Activated T-cell treated with anti-CD3 and anti-CD28 coated beads, Interleukin-2, amount 50 U/mL, for 24 hours (primary cell): ENCODE results near the gene DNAJB1.
"Not testable (repeated sequence)": the region's sequence is repeated elsewhere in the genome, so short reads cannot be mapped to it uniquely, and the experiment has no call there.

ENCODE experiments used
- DNase-seq: peaks from one replicate; pipeline ENCODE4 v3.0.0-alpha.2; 2020
- H3K27ac Mint-ChIP-seq: 2 replicates; pipeline ENCODE4 v1.8.0; 2020; ENCODE audit warnings: mild to moderate bottlenecking, mixed read lengths
- H3K27me3 Mint-ChIP-seq: 2 replicates; pipeline ENCODE4 v1.8.0; 2020; ENCODE audit warnings: mixed read lengths
- H3K36me3 Mint-ChIP-seq: 2 replicates; pipeline ENCODE4 v1.8.0; 2020; ENCODE audit warnings: low read depth, mixed read lengths
- H3K4me1 Mint-ChIP-seq: 2 replicates; pipeline ENCODE4 v1.8.0; 2020; ENCODE audit warnings: low read depth, mixed read lengths
- H3K4me3 Mint-ChIP-seq: 2 replicates; pipeline ENCODE4 v1.8.0; 2020; ENCODE audit warnings: mild to moderate bottlenecking, moderate library complexity, mixed read lengths
- H3K9me3 Mint-ChIP-seq: 2 replicates; pipeline ENCODE4 v1.8.0; 2020; ENCODE audit warnings: mixed read lengths

Gene DNAJB1

DNA sequence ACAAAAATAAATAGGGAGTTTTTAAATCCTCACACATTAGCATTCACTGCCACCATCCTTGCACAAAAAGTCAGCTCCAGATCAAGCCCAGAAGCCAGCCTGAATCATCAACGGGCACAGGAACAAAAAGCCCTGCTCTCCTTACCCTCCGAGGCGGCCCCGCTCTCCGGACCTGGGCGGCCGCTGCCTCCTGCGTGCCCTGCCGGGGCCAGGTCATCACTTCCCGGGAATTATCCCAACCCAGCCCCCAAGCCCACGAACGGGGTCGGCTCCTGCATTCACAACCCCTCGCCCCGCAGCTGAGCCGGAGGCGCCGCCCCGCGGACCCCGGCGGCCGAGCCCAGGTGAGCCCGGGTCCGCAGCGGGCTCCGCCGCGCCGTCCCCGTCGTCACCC, 754 bp downstream of the DNAJB1 start:
- H3K27me3 Mint-ChIP-seq: no peaks in the 10 kb centered on the region
- peak overlapping the region; percentile 90 for H3K27ac Mint-ChIP-seq
- H3K9me3 Mint-ChIP-seq: no peaks in the 10 kb centered on the region
- peaks cover 53% of the 10 kb centered on the region for H3K36me3 Mint-ChIP-seq
- peak overlapping the region; percentile 88 for H3K4me3 Mint-ChIP-seq
- peaks cover 61% of the 10 kb centered on the region for H3K4me1 Mint-ChIP-seq
- no peak for DNase-seq

DNA sequence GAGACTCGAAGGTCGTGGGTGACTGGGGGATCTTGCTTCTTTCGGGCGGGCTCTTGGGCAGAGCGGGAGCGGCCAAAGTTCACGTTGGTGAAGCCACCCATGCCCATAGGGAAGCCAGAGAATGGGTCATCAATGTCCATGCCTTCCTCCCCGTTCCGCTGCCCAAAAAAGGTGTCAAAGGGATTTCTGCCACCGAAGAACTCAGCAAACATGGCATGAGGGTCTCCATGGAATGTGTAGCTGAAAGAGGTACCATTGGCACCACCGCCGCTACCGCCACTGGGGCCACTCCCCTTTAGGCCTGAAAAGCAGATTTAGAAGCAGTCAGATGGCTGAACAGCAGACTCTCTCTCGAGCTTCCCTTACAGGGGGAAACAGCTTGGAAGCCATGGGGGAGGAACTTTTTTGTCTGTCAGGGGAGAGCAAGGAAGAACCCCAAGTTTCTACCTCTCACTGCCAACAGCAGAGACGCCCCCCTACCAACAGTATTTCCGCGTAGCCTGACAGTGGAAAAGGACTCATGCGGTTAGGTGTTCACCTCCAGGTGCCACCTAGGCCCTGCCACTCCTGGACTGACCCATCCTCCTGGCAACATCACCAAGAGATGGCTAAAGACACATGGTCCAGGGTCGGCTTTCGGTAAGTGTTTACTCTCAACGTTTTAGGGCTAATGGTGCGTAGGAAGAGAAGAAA, 1.3 kb downstream of the DNAJB1 start:
- H3K36me3 Mint-ChIP-seq: peaks cover 53% of the 10 kb centered on the region
- peak overlapping the region; percentile 88 for H3K4me3 Mint-ChIP-seq
- peaks cover 57% of the 10 kb centered on the region for H3K4me1 Mint-ChIP-seq
- peak; percentile 40 for DNase-seq
- no peaks in the 10 kb centered on the region for H3K9me3 Mint-ChIP-seq
- H3K27ac Mint-ChIP-seq: peak overlapping the region; percentile 90
- H3K27me3 Mint-ChIP-seq: no peaks in the 10 kb centered on the region

DNA sequence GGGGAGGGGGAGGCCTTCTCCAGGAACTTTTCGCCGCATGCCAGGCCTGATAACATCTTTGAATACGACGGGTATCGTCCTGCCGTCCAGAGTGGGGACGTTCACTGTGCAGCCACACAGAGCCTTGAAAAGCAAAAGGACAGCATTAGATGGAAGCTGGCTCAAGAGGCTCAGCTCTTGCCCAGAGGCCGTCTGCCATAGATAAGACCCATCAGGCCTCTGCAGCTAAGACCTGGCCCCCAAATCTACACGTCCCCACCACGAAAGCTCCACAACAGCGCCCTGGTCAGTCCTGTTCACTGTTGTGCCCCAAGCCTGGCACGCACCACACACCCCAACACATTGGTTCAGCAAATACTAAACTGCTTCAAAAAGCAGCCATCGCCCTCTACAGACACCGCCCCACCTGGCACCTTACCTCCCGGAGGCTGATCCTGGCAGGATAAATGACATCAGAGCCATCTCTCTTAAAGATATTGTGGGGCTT, 2.1 kb downstream of the DNAJB1 start:
- peaks cover 55% of the 10 kb centered on the region for H3K36me3 Mint-ChIP-seq
- no peak for DNase-seq
- no peaks in the 10 kb centered on the region for H3K9me3 Mint-ChIP-seq
- H3K27ac Mint-ChIP-seq: peak overlapping the region; percentile 90
- H3K4me3 Mint-ChIP-seq: peak overlapping the region; percentile 88
- no peaks in the 10 kb centered on the region for H3K27me3 Mint-ChIP-seq
- H3K4me1 Mint-ChIP-seq: peaks cover 53% of the 10 kb centered on the region

DNA sequence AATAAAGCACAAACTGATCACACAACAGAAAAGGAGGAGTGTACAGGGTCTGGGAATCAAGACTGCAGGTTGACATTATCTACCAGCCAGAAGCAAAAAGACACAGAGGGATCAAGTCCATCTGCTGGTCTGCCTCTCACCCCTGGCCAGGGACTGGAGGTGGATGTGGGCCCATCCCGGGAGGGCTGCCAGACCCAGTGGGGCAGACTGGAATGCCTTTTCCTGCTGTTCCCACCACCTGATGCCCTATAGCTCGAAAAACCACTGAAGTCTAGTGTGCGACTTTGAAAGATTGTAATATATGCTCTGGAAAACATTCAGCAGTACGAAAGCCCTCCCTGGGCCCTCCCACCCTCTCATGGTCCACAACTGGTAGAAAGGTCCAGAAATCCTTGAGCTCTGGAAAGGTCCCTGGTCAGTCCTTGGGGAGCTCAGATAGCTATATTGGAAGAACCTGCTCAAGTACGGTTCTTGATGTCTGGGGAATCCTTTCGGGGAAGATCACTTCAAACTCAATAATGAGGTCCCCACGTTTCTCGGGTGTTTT, 2.6 kb downstream of the DNAJB1 start:
- Mint-ChIP-seq H3K4me3 (peak overlapping the region; percentile 88), H3K27ac (peak overlapping the region; percentile 90), H3K9me3 (no peaks in the 10 kb centered on the region), H3K27me3 (no peaks in the 10 kb centered on the region), H3K36me3 (peaks cover 55% of the 10 kb centered on the region), H3K4me1 (peaks cover 59% of the 10 kb centered on the region)
- no peak for DNase-seq

DNA sequence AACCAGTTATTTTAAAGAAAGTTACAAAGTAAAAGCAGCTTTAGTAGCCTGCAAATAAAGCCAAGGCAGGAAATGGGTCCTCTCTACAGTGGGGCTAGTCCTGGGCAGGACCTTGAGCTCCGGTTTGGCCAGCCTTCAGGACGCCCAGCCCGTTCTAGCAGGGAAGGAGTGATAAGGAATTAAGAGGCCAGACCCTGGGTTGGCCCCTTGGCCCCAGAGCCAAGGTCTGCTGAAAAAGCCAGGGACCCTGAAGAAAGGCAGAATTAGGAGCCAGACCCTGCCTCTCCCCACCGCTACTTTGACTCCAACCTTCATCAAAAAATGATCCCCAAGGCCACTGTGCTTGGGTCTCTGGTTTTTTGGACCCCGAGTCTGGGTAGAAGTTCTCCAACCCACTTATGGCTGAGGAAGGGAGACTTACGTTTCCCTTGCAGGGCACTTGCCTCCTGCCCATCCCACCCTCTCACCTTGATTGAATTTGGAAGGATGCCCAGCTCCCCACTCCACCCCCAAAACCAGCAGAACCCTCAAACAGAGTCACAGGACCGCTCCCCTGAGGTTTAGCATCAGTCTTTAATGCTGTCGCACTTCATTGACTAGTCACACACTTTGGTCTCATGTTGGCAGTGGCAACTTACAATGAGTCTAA, 3.9 kb downstream of the DNAJB1 start:
- Mint-ChIP-seq H3K36me3 (peaks cover 55% of the 10 kb centered on the region), H3K27ac (peak overlapping the region; percentile 90), H3K4me3 (peak overlapping the region; percentile 88), H3K9me3 (no peaks in the 10 kb centered on the region), H3K4me1 (peaks cover 53% of the 10 kb centered on the region), H3K27me3 (no peaks in the 10 kb centered on the region)
- DNase-seq: no peak

DNA sequence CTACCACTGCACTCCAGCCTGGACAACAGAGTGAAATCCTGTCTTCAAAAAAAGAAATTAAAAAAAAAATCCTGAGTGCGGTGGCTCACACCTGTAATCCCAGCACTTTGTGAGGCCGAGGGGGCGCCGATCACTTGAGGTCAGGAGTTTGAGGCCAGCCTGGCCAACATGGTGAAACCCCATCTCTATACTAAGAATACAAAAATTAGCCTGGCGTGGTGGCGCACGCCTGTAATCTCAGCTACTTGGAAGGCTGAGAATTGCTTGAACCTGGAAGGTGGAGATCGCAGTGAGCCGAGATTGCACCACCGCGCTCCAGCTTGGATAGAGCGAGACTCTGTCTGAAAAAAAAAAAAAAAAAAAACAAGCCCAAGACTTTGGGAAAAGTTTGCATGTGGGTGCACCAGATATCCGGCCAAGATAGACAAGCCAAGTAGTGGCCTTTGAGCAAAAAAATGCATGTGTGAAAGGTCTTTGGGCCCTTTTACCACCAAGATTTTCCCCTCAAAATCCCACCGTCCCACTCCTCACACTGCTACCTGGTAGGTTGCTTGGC, 5.7 kb downstream of the DNAJB1 start:
- DNase-seq: no peak
- Mint-ChIP-seq H3K4me1 (peaks cover 55% of the 10 kb centered on the region), H3K36me3 (peaks cover 52% of the 10 kb centered on the region), H3K9me3 (no peaks in the 10 kb centered on the region), H3K27ac (peak overlapping the region; percentile 29), H3K27me3 (no peaks in the 10 kb centered on the region), H3K4me3 (no peak overlapping the region)

DNA sequence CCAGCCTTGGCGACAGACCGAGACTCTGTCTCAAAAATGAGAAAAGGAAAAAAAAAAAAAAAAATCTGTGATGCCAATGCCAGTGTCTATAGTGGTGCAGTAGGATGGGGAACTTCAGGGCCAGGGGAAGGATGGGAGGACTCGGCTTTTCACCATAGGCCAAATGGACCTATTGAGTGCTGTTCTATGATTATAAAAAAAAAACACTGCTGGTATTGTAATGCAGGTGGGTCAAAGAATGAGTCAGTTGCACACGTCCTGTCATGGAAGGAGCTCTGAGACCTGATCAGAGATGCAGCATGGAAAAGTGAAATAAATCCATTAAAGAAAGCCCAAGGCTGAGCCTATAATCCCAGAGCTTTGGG, 7.0 kb downstream of the DNAJB1 start:
- Mint-ChIP-seq H3K36me3 (peaks cover 39% of the 10 kb centered on the region), H3K4me3 (no peak overlapping the region), H3K27me3 (no peaks in the 10 kb centered on the region), H3K4me1 (peaks cover 61% of the 10 kb centered on the region), H3K27ac (peak overlapping the region; percentile 66), H3K9me3 (no peaks in the 10 kb centered on the region)
- no peak for DNase-seq

DNA sequence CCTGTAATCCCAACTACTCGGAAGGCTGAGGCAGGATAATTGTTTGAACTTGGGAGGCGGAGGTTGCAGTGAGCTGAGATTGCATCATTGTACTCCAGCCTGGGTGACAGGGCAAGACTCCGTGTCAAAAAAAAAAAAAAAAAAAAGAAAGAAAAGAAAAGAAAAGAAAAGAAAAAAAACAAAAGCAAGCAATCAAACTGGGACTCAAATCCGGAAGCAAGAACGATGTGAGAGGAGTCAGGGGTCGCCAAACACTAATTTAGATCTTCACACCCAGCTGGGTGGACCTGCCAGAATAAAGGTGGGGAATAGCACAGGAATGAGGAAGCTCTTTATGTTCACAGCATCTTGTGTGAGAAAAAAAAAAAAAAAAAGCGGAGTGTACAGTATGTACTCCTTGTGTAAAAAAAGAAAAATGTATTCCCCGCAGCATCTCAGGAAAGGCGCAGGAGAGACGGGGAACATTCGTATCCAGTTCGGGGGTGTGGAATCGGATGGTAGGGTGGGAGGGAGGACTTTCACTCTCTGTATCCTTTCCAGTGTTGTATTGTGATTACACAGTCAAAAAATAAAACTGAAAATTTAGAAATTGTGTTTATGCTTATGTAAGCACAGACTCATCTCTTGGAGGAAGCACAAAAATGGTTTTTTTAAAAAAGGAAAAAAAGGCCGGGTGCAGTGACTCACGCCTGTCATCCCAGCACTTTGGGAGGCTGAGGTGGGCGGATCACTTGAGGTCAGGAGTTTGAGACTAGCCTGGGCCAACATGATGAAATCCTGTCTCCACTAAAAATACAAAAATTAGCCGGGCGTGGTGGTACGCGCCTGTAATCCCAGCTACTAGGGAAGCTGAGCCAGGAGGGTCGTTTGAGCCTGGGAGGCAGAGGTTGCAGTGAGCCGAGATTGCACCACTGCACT, 7.6 kb downstream of the DNAJB1 start:
- Mint-ChIP-seq H3K36me3 (peaks cover 33% of the 10 kb centered on the region), H3K27me3 (no peaks in the 10 kb centered on the region), H3K4me1 (peaks cover 61% of the 10 kb centered on the region), H3K4me3 (no peak overlapping the region), H3K9me3 (no peaks in the 10 kb centered on the region), H3K27ac (peak overlapping the region; percentile 66)
- no peak for DNase-seq

DNA sequence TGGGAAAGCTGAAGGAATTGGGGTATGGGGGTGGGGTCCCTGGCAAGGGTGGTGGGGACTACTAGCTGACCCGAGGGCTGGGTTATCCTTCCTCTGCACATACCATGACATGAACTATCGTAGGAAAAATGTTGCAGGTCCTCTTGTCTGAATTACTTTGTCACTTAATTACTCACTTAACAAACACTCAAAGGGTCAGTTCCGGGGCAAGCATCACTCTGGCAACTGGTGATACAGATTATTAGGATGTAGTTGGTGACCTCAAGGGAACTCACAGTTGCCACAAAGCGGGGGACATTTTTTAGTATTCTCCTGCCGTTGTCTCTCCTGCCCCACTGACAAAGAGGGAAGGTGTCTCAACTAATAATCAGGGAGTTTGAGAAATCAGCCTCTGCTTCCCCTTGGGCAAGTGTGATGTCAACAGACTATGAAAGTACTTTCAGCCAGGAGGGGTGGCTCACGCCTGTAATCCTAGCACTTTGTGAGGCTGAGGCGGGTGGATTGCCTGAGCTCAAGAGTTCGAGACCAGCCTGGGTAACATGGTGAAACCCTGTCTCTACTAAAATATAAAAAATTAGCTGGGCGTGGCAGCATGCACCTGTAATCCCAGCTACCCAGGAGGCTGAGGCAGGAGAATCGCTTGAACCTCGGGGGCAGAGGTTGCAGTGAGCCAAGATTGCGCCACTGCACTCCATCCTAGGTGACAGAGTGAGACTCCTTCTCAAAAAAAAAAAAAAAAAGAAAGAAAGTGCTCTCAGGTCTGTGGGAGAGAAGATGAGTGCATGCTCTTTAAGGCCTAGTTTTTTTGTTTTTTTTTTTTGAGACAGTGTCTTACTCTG, 10.3 kb downstream of the DNAJB1 start:
- peaks cover 6% of the 10 kb centered on the region for H3K36me3 Mint-ChIP-seq
- H3K4me1 Mint-ChIP-seq: peaks cover 62% of the 10 kb centered on the region
- H3K9me3 Mint-ChIP-seq: no peaks in the 10 kb centered on the region
- H3K27ac Mint-ChIP-seq: peak overlapping the region; percentile 87
- H3K27me3 Mint-ChIP-seq: no peaks in the 10 kb centered on the region
- no peak for DNase-seq
- no peak overlapping the region for H3K4me3 Mint-ChIP-seq

DNA sequence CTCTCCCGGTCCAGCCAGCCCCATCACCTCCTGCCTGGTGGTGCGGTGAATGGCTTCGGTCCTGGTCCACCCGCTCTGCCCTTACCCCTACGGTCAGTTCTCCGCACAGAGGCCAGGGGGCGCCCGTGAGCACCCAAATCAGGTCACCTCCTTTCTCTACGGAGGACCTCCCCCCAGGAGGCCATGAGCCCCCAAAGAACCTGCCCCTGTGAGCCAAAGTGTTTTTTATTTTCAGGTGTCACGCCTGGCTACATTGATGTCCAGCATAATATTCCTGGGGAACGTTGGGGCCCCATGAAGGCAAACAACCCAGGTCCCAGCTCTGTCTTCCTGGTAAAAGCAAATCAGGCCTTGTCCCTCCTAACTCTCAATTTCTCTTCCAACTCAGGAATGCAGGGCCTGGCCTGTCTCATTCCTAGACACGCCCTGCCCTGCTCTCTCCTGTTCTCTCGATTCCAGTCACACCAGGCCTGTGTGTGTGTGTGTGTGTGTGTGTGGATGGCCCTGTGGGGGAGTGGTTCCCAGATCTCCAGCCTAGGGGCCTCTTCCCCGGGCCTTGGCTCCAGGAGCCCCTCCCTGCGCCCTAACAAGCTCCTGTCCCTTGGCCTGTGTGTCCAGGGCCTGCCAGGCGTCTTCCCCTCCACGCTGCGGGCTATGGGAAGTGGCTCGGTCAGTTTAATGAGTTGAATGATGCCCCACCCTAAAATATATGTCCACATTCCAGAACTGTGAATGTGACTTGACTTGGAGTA, 12.5 kb downstream of the DNAJB1 start:
- peak; percentile 82 for DNase-seq
- Mint-ChIP-seq H3K27ac (peak overlapping the region; percentile 28), H3K4me1 (peaks cover 52% of the 10 kb centered on the region), H3K36me3 (no peaks in the 10 kb centered on the region), H3K4me3 (no peak overlapping the region), H3K27me3 (no peaks in the 10 kb centered on the region), H3K9me3 (no peaks in the 10 kb centered on the region)

DNA sequence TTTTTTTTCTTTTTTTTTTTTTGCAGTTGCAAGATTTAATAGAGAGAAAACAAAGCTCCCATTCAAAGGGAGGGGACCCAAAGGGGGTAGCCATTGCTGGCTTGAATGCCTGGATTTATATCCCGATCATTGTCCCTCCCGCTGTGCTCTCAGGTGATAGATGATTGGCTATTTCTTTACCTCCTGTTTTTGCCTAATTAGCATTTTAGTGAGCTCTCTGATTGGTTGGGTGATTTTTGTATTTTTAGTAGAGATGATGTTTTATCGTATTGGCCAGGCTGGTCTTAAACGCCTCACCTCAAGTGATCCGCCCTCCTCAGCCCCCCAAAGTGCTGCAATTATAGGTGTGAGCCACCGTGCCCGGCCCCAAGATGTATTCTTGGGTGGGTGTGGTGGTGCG, 13.6 kb downstream of the DNAJB1 start:
- H3K36me3 Mint-ChIP-seq, H3K4me3 Mint-ChIP-seq, DNase-seq, H3K27ac Mint-ChIP-seq, H3K27me3 Mint-ChIP-seq, H3K9me3 Mint-ChIP-seq: not testable (repeated sequence)
- peaks cover 47% of the 10 kb centered on the region for H3K4me1 Mint-ChIP-seq

DNA sequence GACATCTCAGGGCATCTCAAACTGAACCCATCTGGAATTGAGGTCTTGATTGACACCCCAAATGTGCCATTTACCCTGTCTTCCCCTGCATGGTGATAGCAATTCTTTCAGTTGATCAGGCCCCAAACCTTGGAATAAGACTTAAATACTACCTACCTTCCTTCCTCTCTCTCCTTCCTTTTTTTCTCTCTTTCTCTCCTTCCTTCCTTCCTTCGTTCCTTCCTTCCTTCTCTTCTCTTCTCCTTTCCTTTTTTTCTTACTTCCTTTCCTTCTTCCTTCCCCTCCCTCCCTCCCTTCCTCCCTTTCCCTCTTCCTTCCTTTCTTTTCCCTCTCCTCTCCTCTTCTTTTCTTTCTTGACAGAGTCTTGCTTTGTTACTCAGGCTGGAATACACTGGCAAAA, 14.9 kb downstream of the DNAJB1 start:
- no peak for DNase-seq
- Mint-ChIP-seq H3K4me3 (no peak overlapping the region), H3K36me3 (no peaks in the 10 kb centered on the region), H3K27ac (no peak overlapping the region), H3K9me3 (no peaks in the 10 kb centered on the region), H3K4me1 (peaks cover 40% of the 10 kb centered on the region), H3K27me3 (no peaks in the 10 kb centered on the region)
